OCI-LY3 (cell line): ENCODE measurements around the gene STX16.

Source experiments
- H2AFZ ChIP-seq: fragments of 200-600, 300-600 bp; shearing (Covaris generic); 2 replicates; pipeline ENCODE4 v1.6.0; 2014; ENCODE audit warnings: antibody characterized with exemption, low read depth, low read length
- H3K27ac ChIP-seq: fragments of 200-600, 300-600 bp; sonication (generic); 2 replicates; pipeline ENCODE4 v1.5.1; 2014; ENCODE audit warnings: mild to moderate bottlenecking, low read length, moderate library complexity, mixed read lengths
- H3K27me3 ChIP-seq: fragments of 200-600, 300-600 bp; sonication (generic); 2 replicates; pipeline ENCODE4 v1.6.1; 2014; ENCODE audit warnings: low read depth, low read length, mixed read lengths
- H3K36me3 ChIP-seq: fragments of 200-600, 300-600 bp; sonication (generic); replicated peaks from 2 replicates; pipeline ENCODE3; 2014; ENCODE audit warnings: low read depth, low read length, mixed read lengths
- H3K4me1 ChIP-seq: fragments of 300-600, 200-600 bp; sonication (generic); 2 replicates; pipeline ENCODE4 v1.6.1; 2014; ENCODE audit warnings: low read length, mixed read lengths
- H3K4me2 ChIP-seq: fragments of 200-600, 300-600 bp; sonication (generic); 2 replicates; pipeline ENCODE4 v1.6.1; 2014; ENCODE audit warnings: low read length, mixed read lengths
- H3K4me3 ChIP-seq: fragments of 300-600, 200-600 bp; sonication (generic); 2 replicates; pipeline ENCODE4 v1.5.1; 2014; ENCODE audit warnings: antibody characterized with exemption, mild to moderate bottlenecking, low read length, moderate library complexity
- H3K79me2 ChIP-seq: fragments of 300-600, 200-600 bp; shearing (Covaris generic); 2 replicates; pipeline ENCODE4 v1.6.1; 2014; ENCODE audit warnings: mild to moderate bottlenecking, low read length, mixed read lengths
- H3K9ac ChIP-seq: fragments of 300-600, 200-600 bp; shearing (Covaris generic); 2 replicates; pipeline ENCODE4 v1.6.0; 2014; ENCODE audit warnings: mild to moderate bottlenecking, low read length, moderate library complexity
- H3K9me3 ChIP-seq: fragments of 200-600, 300-600 bp; shearing (Covaris generic); 2 replicates; pipeline ENCODE4 v1.6.1; 2014; ENCODE audit warnings: low read length, mixed read lengths; ENCODE audit not compliant: insufficient read depth
- H4K20me1 ChIP-seq: fragments of 200-600, 300-600 bp; sonication (generic); 2 replicates; pipeline ENCODE4 v1.6.1; 2016; ENCODE audit warnings: low read length, mixed read lengths; ENCODE audit not compliant: insufficient read depth
- EZH2phosphoT487 ChIP-seq: fragments of 200-600 bp; shearing (Covaris generic); IDR thresholded peaks from 2 replicates; pipeline ENCODE4 v1.6.1; 2018; ENCODE audit warnings: antibody characterized with exemption, mixed run types, low read depth
- TF ChIP-seq, protein P1 (sequence below): fragments of 200-600, 300-600 bp; sonication (generic); IDR thresholded peaks from 2 replicates; pipeline ENCODE4 v1.5.1; 2014; ENCODE audit warnings: antibody characterized with exemption, low read length, low read depth

STX16 gene

DNA sequence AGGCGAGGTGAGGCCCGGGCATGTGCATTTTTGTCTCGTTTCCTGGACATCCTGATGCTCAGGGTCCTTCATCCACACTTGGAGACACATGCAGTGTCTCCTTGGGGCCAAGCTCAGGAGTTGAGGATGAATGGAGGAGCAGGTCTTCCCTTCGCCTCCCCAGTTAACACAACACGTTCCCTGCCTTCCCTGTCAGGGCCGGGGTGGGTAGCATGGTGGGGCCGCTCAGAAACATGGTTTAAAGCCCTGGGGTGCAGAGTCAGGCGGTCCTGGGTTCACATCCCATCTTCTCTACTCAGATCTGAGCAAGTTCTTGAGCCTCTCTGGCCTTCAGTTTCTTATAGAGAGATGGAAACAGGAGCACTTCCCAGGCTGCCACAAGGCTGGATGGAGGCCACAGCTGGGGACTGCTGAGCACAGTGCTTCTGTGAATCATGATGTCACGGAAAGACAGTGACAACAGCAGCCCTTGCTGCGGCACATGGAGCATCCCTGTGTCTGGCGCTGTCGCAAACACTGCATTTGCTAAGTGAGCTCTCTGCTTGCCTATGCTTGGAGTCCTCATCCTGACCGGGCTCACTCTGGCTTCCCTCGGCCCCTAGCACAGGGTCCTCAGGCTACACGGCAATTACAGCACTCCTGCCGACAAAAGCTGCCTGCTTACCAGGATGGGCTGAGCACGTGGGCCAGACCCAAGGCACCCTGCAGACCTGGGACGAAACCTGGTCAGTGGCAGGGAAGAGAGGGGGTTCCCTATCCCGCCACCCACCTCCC is 45.6 kb upstream of the STX16 start:
- H4K20me1 ChIP-seq = no peaks in the 10 kb centered on the region
- H3K79me2 ChIP-seq = no peaks in the 10 kb centered on the region
- TF ChIP-seq EZH2phosphoT487 = no peak
- TF ChIP-seq, protein P1, sequence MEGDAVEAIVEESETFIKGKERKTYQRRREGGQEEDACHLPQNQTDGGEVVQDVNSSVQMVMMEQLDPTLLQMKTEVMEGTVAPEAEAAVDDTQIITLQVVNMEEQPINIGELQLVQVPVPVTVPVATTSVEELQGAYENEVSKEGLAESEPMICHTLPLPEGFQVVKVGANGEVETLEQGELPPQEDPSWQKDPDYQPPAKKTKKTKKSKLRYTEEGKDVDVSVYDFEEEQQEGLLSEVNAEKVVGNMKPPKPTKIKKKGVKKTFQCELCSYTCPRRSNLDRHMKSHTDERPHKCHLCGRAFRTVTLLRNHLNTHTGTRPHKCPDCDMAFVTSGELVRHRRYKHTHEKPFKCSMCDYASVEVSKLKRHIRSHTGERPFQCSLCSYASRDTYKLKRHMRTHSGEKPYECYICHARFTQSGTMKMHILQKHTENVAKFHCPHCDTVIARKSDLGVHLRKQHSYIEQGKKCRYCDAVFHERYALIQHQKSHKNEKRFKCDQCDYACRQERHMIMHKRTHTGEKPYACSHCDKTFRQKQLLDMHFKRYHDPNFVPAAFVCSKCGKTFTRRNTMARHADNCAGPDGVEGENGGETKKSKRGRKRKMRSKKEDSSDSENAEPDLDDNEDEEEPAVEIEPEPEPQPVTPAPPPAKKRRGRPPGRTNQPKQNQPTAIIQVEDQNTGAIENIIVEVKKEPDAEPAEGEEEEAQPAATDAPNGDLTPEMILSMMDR = no peak
- H3K9me3 ChIP-seq = no peaks in the 10 kb centered on the region
- no peak overlapping the region for H2AFZ ChIP-seq
- H3K36me3 ChIP-seq = no peaks in the 10 kb centered on the region
- H3K27ac ChIP-seq = no peak overlapping the region
- H3K9ac ChIP-seq = no peak overlapping the region
- H3K27me3 ChIP-seq = peaks cover 39% of the 10 kb centered on the region
- H3K4me3 ChIP-seq = no peak overlapping the region
- H3K4me2 ChIP-seq = no peak overlapping the region
- H3K4me1 ChIP-seq = no peaks in the 10 kb centered on the region

DNA sequence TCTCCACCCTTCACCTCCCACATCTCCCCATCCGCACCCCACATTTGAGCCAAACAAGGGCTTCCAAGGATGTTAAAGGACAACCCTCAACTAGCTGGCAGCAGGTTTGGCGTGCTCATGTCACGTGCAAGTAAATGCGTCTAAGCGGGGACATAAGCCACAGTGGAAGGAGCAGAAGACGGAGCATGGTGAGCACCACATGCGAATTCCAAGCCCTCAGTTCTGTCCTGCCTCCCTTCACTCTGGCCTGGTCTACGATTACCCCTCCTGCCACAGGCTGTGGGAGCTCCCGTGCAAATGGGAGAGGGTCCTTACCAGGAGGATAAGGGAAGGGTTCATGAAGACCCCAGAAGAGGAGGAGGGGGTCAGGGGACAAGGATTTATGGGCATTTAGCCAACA is 44.9 kb upstream of the STX16 start:
- H3K4me3 ChIP-seq = no peak overlapping the region

DNA sequence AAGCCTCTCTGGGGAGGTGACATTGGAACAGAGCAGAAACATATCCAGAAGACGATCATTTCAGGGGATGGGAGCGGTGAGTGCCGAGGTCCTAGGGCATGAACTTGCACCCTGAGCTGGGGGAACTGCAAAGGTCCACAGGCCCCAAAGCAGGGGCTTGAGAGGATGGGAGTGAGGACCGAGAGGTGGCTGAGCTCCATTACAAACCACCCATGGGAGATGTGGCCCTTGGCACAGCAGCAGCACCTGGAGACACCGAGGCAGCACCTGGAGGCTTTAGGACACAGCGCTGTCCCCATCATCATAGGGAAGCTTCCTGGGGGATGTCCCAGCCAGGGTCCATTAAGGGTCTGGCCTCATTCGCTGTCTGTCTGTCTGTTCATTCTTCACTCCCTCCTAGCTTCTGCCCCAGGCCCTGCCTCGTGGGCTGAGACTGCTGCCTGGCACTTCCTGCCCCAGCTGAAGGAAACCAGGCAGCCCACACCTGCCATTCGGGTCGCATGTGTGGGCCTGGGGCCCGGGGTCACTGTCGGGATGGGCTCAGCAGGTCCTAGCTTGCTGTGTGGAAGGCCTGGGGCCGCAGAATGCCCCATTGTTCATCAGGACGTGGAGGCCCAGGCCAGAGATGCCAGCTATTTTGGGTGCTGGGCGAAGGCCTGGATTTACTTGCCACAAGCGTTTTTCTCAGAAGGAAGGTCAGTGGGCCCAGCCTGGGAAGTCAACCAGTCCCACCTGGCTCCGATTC is 42.8 kb upstream of the STX16 start:
- Histone ChIP-seq H3K27me3 (peaks cover 36% of the 10 kb centered on the region), H3K27ac (no peak overlapping the region), H2AFZ (no peak overlapping the region), H3K4me2 (no peak overlapping the region), H3K9me3 (no peaks in the 10 kb centered on the region), H3K79me2 (no peaks in the 10 kb centered on the region), H3K4me3 (no peak overlapping the region), H3K36me3 (no peaks in the 10 kb centered on the region), H4K20me1 (no peaks in the 10 kb centered on the region), H3K4me1 (no peaks in the 10 kb centered on the region), H3K9ac (no peak overlapping the region)
- TF ChIP-seq EZH2phosphoT487 = no peak
- TF ChIP-seq, protein P1 = no peak

More for the DNA sequence above, 44.9 kb upstream of the STX16 start:
- no peak overlapping the region for H3K27ac ChIP-seq
- H3K4me2 ChIP-seq = no peak overlapping the region
- H3K27me3 ChIP-seq = peaks cover 41% of the 10 kb centered on the region
- no peaks in the 10 kb centered on the region for H3K79me2 ChIP-seq
- no peaks in the 10 kb centered on the region for H3K4me1 ChIP-seq
- TF ChIP-seq, protein P1 = no peak
- TF ChIP-seq EZH2phosphoT487 = no peak
- no peak overlapping the region for H2AFZ ChIP-seq
- H3K36me3 ChIP-seq = no peaks in the 10 kb centered on the region
- no peaks in the 10 kb centered on the region for H4K20me1 ChIP-seq
- H3K9ac ChIP-seq = no peak overlapping the region
- H3K9me3 ChIP-seq = no peaks in the 10 kb centered on the region

DNA sequence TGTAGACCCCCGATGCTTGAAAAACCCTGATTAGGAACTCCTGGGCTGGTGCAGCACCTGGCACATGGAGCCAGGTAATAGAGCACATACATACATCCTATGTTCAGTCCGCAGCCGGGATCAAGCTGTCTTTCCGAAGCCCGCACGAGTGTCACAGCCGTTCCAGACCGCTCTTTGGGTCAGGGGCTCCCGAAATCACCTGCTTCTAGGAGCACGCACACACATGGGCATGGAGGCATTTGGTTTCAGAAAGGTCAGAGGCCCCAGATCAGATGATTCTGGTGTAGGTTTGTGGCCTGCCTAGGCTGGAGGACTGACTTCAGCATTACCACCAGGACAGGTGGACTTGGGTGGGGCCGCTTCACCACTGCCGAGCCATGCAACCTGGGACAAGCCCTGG is 42.1 kb upstream of the STX16 start:
- H3K9me3 ChIP-seq = no peaks in the 10 kb centered on the region
- no peaks in the 10 kb centered on the region for H3K79me2 ChIP-seq
- no peak overlapping the region for H2AFZ ChIP-seq
- no peaks in the 10 kb centered on the region for H4K20me1 ChIP-seq
- H3K4me3 ChIP-seq = no peak overlapping the region
- no peaks in the 10 kb centered on the region for H3K36me3 ChIP-seq
- no peaks in the 10 kb centered on the region for H3K4me1 ChIP-seq
- H3K9ac ChIP-seq = no peak overlapping the region
- TF ChIP-seq, protein P1 = no peak
- no peak for TF ChIP-seq EZH2phosphoT487
- peaks cover 31% of the 10 kb centered on the region for H3K27me3 ChIP-seq
- H3K4me2 ChIP-seq = no peak overlapping the region
- no peak overlapping the region for H3K27ac ChIP-seq
